Type B pancreatic cell (in vitro differentiated cells): ENCODE measurements around the gene PEAK3. TPM values are rescaled to one million over a fixed set of nuclear protein-coding genes. Genes with fewer than 3 reads are reported as not detected.

Source experiments
- DNase-seq: peaks from one replicate; pipeline ENCODE4 v3.0.0; 2021; ENCODE audit warnings: mixed read lengths; ENCODE audit not compliant: unreplicated experiment; ENCODE audit errors: extremely low spot score
- H3K27ac Mint-ChIP-seq: 2 replicates; pipeline ENCODE4 v1.8.0; 2021; ENCODE audit warnings: mild to moderate bottlenecking, mixed read lengths
- H3K27me3 Mint-ChIP-seq: 2 replicates; pipeline ENCODE4 v1.8.0; 2021; ENCODE audit warnings: mixed read lengths
- H3K36me3 Mint-ChIP-seq: 2 replicates; pipeline ENCODE4 v1.8.0; 2021; ENCODE audit warnings: mixed read lengths
- H3K4me1 Mint-ChIP-seq: one replicate; pipeline ENCODE4 v1.8.0; 2021; ENCODE audit warnings: mixed read lengths; ENCODE audit not compliant: unreplicated experiment
- H3K4me3 Mint-ChIP-seq: 2 replicates; pipeline ENCODE4 v1.8.0; 2021; ENCODE audit warnings: mild to moderate bottlenecking, mixed read lengths
- H3K9me3 Mint-ChIP-seq: 2 replicates; pipeline ENCODE4 v1.8.0; 2021; ENCODE audit warnings: mixed read lengths
- CTCF ChIP-seq: fragments of 200-600 bp; sonication (generic); conservative IDR thresholded peaks from 2 replicates; pipeline ENCODE4 v1.5.0; 2021; ENCODE audit warnings: antibody characterized with exemption, mild to moderate bottlenecking
- total RNA-seq: library from RNA; stranded (reverse); gene quantifications from 2 replicates; pipeline ENCODE4 v1.2.1, GENCODE V29; 2021; ENCODE audit warnings: low replicate concordance

Gene PEAK3
- total RNA-seq, 1 donor from 2014 or later: not detected

- peaks cover 40% of the 10 kb centered on the region for H3K4me1 Mint-ChIP-seq
- H3K4me3 Mint-ChIP-seq: no peak overlapping the region
- no peaks in the 10 kb centered on the region for H3K36me3 Mint-ChIP-seq
- H3K27ac Mint-ChIP-seq: peak overlapping the region; percentile 64
- DNase-seq: no peak
- H3K27me3 Mint-ChIP-seq: no peaks in the 10 kb centered on the region
- no peaks in the 10 kb centered on the region for H3K9me3 Mint-ChIP-seq
- TF ChIP-seq CTCF: no peak
Observed at GRCh38 chr19:2242092-2242537, 39.9 kb downstream of the PEAK3 start.

GRCh38 chr19:2240881-2241760 is 40.9 kb downstream of the PEAK3 start:
- no peak for TF ChIP-seq CTCF
- DNase-seq: no peak
- H3K4me1 Mint-ChIP-seq: peaks cover 40% of the 10 kb centered on the region
- H3K27me3 Mint-ChIP-seq: peaks cover 5% of the 10 kb centered on the region
- no peaks in the 10 kb centered on the region for H3K9me3 Mint-ChIP-seq
- H3K27ac Mint-ChIP-seq: peak overlapping the region; percentile 65
- H3K36me3 Mint-ChIP-seq: peaks cover 6% of the 10 kb centered on the region
- peak overlapping the region; percentile 100 for H3K4me3 Mint-ChIP-seq

- Mint-ChIP-seq H3K27ac (peak overlapping the region; percentile 99), H3K27me3 (peaks cover 5% of the 10 kb centered on the region), H3K4me1 (peaks cover 43% of the 10 kb centered on the region), H3K4me3 (peak overlapping the region; percentile 100), H3K9me3 (no peaks in the 10 kb centered on the region), H3K36me3 (peaks cover 9% of the 10 kb centered on the region)
- DNase-seq: no peak
- TF ChIP-seq CTCF: no peak
Observed at GRCh38 chr19:2239771-2240770, 41.9 kb downstream of the PEAK3 start.

GRCh38 chr19:2239173-2239572 is 42.8 kb downstream of the PEAK3 start:
- peak overlapping the region; percentile 99 for H3K27ac Mint-ChIP-seq
- no peak for TF ChIP-seq CTCF
- H3K9me3 Mint-ChIP-seq: no peaks in the 10 kb centered on the region
- H3K4me3 Mint-ChIP-seq: peak overlapping the region; percentile 100
- H3K4me1 Mint-ChIP-seq: peaks cover 48% of the 10 kb centered on the region
- H3K27me3 Mint-ChIP-seq: peaks cover 5% of the 10 kb centered on the region
- peaks cover 11% of the 10 kb centered on the region for H3K36me3 Mint-ChIP-seq
- DNase-seq: no peak

GRCh38 chr19:2237869-2238153 is 44.2 kb downstream of the PEAK3 start:
- peak overlapping the region; percentile 99 for H3K27ac Mint-ChIP-seq
- peak overlapping the region; percentile 100 for H3K4me3 Mint-ChIP-seq
- no peak for DNase-seq
- peaks cover 11% of the 10 kb centered on the region for H3K36me3 Mint-ChIP-seq
- H3K4me1 Mint-ChIP-seq: peaks cover 50% of the 10 kb centered on the region
- H3K9me3 Mint-ChIP-seq: no peaks in the 10 kb centered on the region
- H3K27me3 Mint-ChIP-seq: peaks cover 5% of the 10 kb centered on the region
- TF ChIP-seq CTCF: no peak
